Endothelial cell of umbilical vein (primary cell): ENCODE results near the gene ATP10A.

Source experiments
- CTCF ChIP-seq, 2 donors: IDR thresholded peaks; 1 replicate in 1 of 2; 2 replicates in 1 of 2; pipeline ENCODE4 v1.5.1; 2011; ENCODE audit warnings: low read length in 2 of 2, mild to moderate bottlenecking in 2 of 2, moderate library complexity in 2 of 2, control low read depth in 1 of 2, inconsistent platforms in 1 of 2, low read depth in 1 of 2; ENCODE audit not compliant: insufficient read depth in 1 of 2; ENCODE audit errors: extremely low read depth in 1 of 2
- EZH2 ChIP-seq: IDR thresholded peaks from 2 replicates; pipeline ENCODE4 v1.6.1; 2012; ENCODE audit warnings: borderline replicate concordance, low read depth, mild to moderate bottlenecking, moderate library complexity, low read length, inconsistent platforms; ENCODE audit not compliant: severe bottlenecking
- JUN ChIP-seq: IDR thresholded peaks from 2 replicates; pipeline ENCODE4 v1.6.1; 2011; ENCODE audit warnings: borderline replicate concordance, low read depth; ENCODE audit not compliant: insufficient read length, insufficient read depth
- MYC ChIP-seq: IDR thresholded peaks from one replicate; pipeline ENCODE4 v1.6.1; 2011; ENCODE audit warnings: mild to moderate bottlenecking, low read depth, low read length

- TF ChIP-seq CTCF (IDR thresholded peaks at IDR 0.05; ENCODE audit: extremely low read depth in 1 of 2, insufficient read depth in 1 of 2, low read depth in 1 of 2, low read length in 2 of 2) = no peak
- no peak for TF ChIP-seq JUN
- no peak for TF ChIP-seq EZH2
- no peak for TF ChIP-seq MYC
These were observed 138.2 kb downstream of the ATP10A start for GRCh38 chr15:25724899-25725298.
